Prostate gland (tissue), 2 donors: Measurements from ENCODE around the gene UGCG. TPM values are rescaled to one million over a fixed set of nuclear protein-coding genes. Genes with fewer than 3 reads are reported as not detected.
"Not testable (repeated sequence)": the region's sequence is repeated elsewhere in the genome, so short reads cannot be mapped to it uniquely, and the experiment has no call there.

Source experiments
- DNase-seq: peaks from one replicate; pipeline ENCODE4 v3.0.0-alpha.2; 2019; ENCODE audit warnings: low spot score
- H3K27ac ChIP-seq, 2 donors: fragments of 200-600 bp; sonication (generic); 2 replicates each; pipeline ENCODE4 v1.5.1; 2017 to 2019
- H3K27me3 ChIP-seq: fragments of 200-600 bp; sonication (generic); replicated peaks from 2 replicates; pipeline ENCODE4 v1.5.1; 2019; ENCODE audit not compliant: insufficient read depth
- H3K36me3 ChIP-seq, 2 donors: fragments of 200-600 bp; sonication (generic); 1 replicate in 1 of 2; 2 replicates in 1 of 2; pipeline versions ENCODE4 v1.5.1 to v1.8.1; 2017 to 2019
- H3K4me1 ChIP-seq: fragments of 200-600 bp; sonication (generic); replicated peaks from 2 replicates; pipeline ENCODE4 v1.5.1; 2019
- H3K4me3 ChIP-seq, 2 donors: fragments of 200-600 bp; sonication (generic); 2 replicates each; pipeline ENCODE4 v1.5.1; 2017 to 2019
- H3K9me3 ChIP-seq: fragments of 200-600 bp; sonication (generic); 2 replicates; pipeline ENCODE4 v1.5.1; 2017
- CTCF ChIP-seq, 4 experiments: fragments of 200-600 bp in 2 of 4; fragments of 450-650 bp in 2 of 4; sonication (generic) in 2 of 4; IDR thresholded peaks; 1 replicate in 3 of 4; 2 replicates in 1 of 4; pipeline ENCODE4 v1.5.1; 2016 to 2019; ENCODE audit warnings: antibody characterized with exemption in 4 of 4, mild to moderate bottlenecking in 2 of 4, moderate library complexity in 2 of 4
- POLR2A ChIP-seq: fragments of 450-650 bp; IDR thresholded peaks from one replicate; pipeline ENCODE4 v1.6.1; 2016; ENCODE audit warnings: antibody characterized with exemption, mild to moderate bottlenecking
- POLR2AphosphoS5 ChIP-seq: sonication (generic); formaldehyde crosslinking; IDR thresholded peaks from one replicate; pipeline ENCODE4 v1.6.1; 2017; ENCODE audit warnings: antibody characterized with exemption
- WGBS: methylation state at CpG from one replicate; pipeline ENCODE4 v1.1.5; 2018; 5-methylcytosine and 5-hydroxymethylcytosine counted together
- intact Hi-C: fragments of 100-400 bp; cut with DNase I; formaldehyde crosslinking; loops from one replicate; pipeline ENCODE4 v1.14.2; 2022
- total RNA-seq, 2 donors: library from RNA; depleted of rRNA; stranded (reverse); fragments of >200 nt; gene quantifications; one replicate each; pipeline ENCODE4 v1.1.0, GENCODE V29; 2016

UGCG gene
- total RNA-seq, 2 donors from 2014 or later: 23.9 to 42.6 TPM

- H3K4me1 ChIP-seq: no peaks in the 10 kb centered on the region
- no peaks in the 10 kb centered on the region for H3K36me3 ChIP-seq
- intact Hi-C loops: no loop called here
- no peaks in the 10 kb centered on the region for H3K27me3 ChIP-seq
- WGBS: 94% methylated on average over 3 of the region's 3 CpGs
- H3K4me3 ChIP-seq: no peak overlapping the region
- DNase-seq: no peak
- no peak for TF ChIP-seq CTCF (IDR thresholded peaks at IDR 0.05)
- no peak for TF ChIP-seq POLR2A
- no peak for TF ChIP-seq POLR2AphosphoS5
- no peaks in the 10 kb centered on the region for H3K9me3 ChIP-seq
- no peak overlapping the region for H3K27ac ChIP-seq
These were observed 47.7 kb downstream of the UGCG start for GRCh38 chr9:111944241-111944866.

GRCh38 chr9:111945216-111945615 lies 48.6 kb downstream of the UGCG start:
- TF ChIP-seq CTCF (IDR thresholded peaks at IDR 0.05) (no peak), POLR2A (no peak), POLR2AphosphoS5 (no peak)
- H3K4me1 ChIP-seq: no peaks in the 10 kb centered on the region
- no peak overlapping the region for H3K4me3 ChIP-seq
- H3K27ac ChIP-seq: no peak overlapping the region
- H3K27me3 ChIP-seq: no peaks in the 10 kb centered on the region
- no peaks in the 10 kb centered on the region for H3K36me3 ChIP-seq
- DNase-seq: no peak
- 78% methylated on average over 3 of the region's 3 CpGs for WGBS
- no peaks in the 10 kb centered on the region for H3K9me3 ChIP-seq
- intact Hi-C loops: no loop called here

- DNase-seq, H3K27me3 ChIP-seq, H3K9me3 ChIP-seq, H3K36me3 ChIP-seq, H3K4me3 ChIP-seq, intact Hi-C loops, H3K4me1 ChIP-seq, H3K27ac ChIP-seq: not testable (repeated sequence)
- WGBS: 94% methylated on average over 21 of the region's 21 CpGs
These were observed 51.5 kb downstream of the UGCG start for GRCh38 chr9:111948109-111948508.

- intact Hi-C loops: no loop called here
- WGBS: 55% methylated on average over 2 of the region's 2 CpGs
- DNase-seq: no peak
- H3K36me3 ChIP-seq: no peaks in the 10 kb centered on the region
- no peak for TF ChIP-seq CTCF (IDR thresholded peaks at IDR 0.05)
- TF ChIP-seq POLR2A: no peak
- no peak overlapping the region for H3K27ac ChIP-seq
- H3K4me3 ChIP-seq: no peak overlapping the region
- no peaks in the 10 kb centered on the region for H3K4me1 ChIP-seq
- no peaks in the 10 kb centered on the region for H3K9me3 ChIP-seq
- H3K27me3 ChIP-seq: no peaks in the 10 kb centered on the region
These were observed 52.3 kb downstream of the UGCG start for GRCh38 chr9:111948951-111949350.

- Histone ChIP-seq H3K36me3 (no peaks in the 10 kb centered on the region), H3K27me3 (no peaks in the 10 kb centered on the region), H3K4me1 (no peaks in the 10 kb centered on the region), H3K4me3 (no peak overlapping the region), H3K9me3 (no peaks in the 10 kb centered on the region), H3K27ac (no peak overlapping the region)
- no peak for DNase-seq
- intact Hi-C loops: no loop called here
- WGBS: 98% methylated on average over 3 of the region's 3 CpGs
- TF ChIP-seq POLR2A (no peak), POLR2AphosphoS5 (no peak), CTCF (IDR thresholded peaks at IDR 0.05) (no peak)
These were observed 53.3 kb downstream of the UGCG start for GRCh38 chr9:111949919-111950318.
